Thoracic aorta (tissue), 2 donors: ENCODE measurements around the gene FTMT. TPM values are rescaled to one million over a fixed set of nuclear protein-coding genes. Genes with fewer than 3 reads are reported as not detected.

Experiments used
- ATAC-seq: fragments of 150-250 bp; one replicate; pipeline ENCODE4 v1.8.0; 2017; ENCODE audit warnings: low read depth; ENCODE audit not compliant: insufficient number of reproducible peaks, low FRiP score
- DNase-seq: peaks from one replicate; pipeline ENCODE4 v3.0.0-alpha.2; 2020; ENCODE audit warnings: low spot score
- H3K27ac ChIP-seq, 2 donors: fragments of 200-600 bp; sonication (generic); 1 replicate in 1 of 2; 2 replicates in 1 of 2; pipeline ENCODE4 v1.5.1; 2016; ENCODE audit warnings: mild to moderate bottlenecking in 2 of 2, moderate library complexity in 2 of 2
- H3K27me3 ChIP-seq: fragments of 200-600 bp; sonication (generic); replicated peaks from 2 replicates; pipeline ENCODE4 v1.6.0; 2016; ENCODE audit warnings: mild to moderate bottlenecking; ENCODE audit not compliant: insufficient read depth
- H3K36me3 ChIP-seq: fragments of 200-600 bp; sonication (generic); one replicate; pipeline ENCODE4 v1.5.1; 2016
- H3K4me1 ChIP-seq, 2 donors: fragments of 200-600 bp; sonication (generic); 1 replicate in 1 of 2; 2 replicates in 1 of 2; pipeline versions ENCODE4 v1.5.1 to v1.6.0; 2016; ENCODE audit warnings: low read depth in 2 of 2, mild to moderate bottlenecking in 1 of 2; ENCODE audit not compliant: control insufficient read depth in 1 of 2
- H3K4me3 ChIP-seq: fragments of 200-600 bp; sonication (generic); 2 replicates; pipeline ENCODE4 v1.5.1; 2016; ENCODE audit warnings: mild to moderate bottlenecking
- H3K9me3 ChIP-seq: fragments of 200-600 bp; sonication (generic); 2 replicates; pipeline ENCODE4 v1.5.1; 2016
- total RNA-seq, 2 donors: library from RNA; depleted of rRNA; stranded (reverse); fragments of >200 nt; gene quantifications; one replicate each; pipeline versions ENCODE4 v1.1.0 to v1.2.3, GENCODE V29; 2016
- TF ChIP-seq, protein P1 (sequence below): fragments of 200-600 bp; sonication (generic); IDR thresholded peaks from one replicate; pipeline ENCODE4 v1.5.1; 2019; ENCODE audit warnings: antibody characterized with exemption

The FTMT gene
- total RNA-seq, 2 donors from 2014 or later, result not detected

DNA sequence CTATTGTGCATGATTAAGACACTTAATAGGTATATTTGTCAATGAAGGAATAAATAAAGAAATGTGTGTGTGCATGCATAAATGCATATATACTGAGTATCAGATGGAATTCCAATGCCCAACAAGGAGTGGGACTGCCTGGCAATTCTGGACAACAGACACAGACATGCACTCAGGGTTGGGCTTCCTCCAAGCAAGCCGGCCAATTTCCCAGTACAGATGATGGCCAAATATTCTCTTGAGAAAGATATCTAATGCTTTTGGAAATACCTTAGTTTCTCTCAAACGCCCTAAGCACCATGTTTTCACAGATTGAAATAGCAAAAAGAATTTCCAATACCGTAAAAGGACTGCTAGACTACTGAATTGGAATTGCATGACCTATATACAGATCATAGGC, 11.1 kb downstream of the FTMT start:
- ATAC-seq (no peak), DNase-seq (no peak)
- H3K4me1 ChIP-seq, result no peaks in the 10 kb centered on the region
- no peaks in the 10 kb centered on the region for H3K27me3 ChIP-seq
- H3K36me3 ChIP-seq, result no peaks in the 10 kb centered on the region
- H3K4me3 ChIP-seq, result no peak overlapping the region
- H3K9me3 ChIP-seq, result no peaks in the 10 kb centered on the region
- TF ChIP-seq, protein P1, sequence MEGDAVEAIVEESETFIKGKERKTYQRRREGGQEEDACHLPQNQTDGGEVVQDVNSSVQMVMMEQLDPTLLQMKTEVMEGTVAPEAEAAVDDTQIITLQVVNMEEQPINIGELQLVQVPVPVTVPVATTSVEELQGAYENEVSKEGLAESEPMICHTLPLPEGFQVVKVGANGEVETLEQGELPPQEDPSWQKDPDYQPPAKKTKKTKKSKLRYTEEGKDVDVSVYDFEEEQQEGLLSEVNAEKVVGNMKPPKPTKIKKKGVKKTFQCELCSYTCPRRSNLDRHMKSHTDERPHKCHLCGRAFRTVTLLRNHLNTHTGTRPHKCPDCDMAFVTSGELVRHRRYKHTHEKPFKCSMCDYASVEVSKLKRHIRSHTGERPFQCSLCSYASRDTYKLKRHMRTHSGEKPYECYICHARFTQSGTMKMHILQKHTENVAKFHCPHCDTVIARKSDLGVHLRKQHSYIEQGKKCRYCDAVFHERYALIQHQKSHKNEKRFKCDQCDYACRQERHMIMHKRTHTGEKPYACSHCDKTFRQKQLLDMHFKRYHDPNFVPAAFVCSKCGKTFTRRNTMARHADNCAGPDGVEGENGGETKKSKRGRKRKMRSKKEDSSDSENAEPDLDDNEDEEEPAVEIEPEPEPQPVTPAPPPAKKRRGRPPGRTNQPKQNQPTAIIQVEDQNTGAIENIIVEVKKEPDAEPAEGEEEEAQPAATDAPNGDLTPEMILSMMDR, result no peak
- no peak overlapping the region for H3K27ac ChIP-seq

DNA sequence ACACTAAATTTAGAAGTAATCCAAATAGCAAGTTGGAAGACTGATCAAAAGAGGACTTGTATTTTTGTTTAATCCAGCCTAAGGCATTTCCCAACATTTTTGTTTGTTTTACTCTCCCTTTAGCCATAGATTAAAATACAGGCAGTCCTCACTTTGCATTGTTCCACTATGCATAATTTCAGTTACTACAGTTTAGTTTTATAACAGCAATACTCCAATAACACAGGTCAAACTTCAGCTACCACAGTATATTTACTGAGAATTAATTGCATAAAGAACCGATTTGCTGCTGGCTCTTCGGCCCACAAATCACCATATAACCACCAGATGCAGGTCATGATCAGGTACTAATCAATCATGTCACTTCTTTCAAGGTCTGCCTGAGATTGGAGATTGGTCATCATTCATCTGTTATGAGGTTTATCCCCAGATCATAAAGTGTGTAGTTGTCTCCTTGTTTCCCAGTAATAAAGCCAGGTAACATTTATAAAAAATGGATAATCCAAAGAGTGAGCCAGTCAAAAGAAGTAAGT, 12.1 kb downstream of the FTMT start:
- no peak overlapping the region for H3K27ac ChIP-seq
- TF ChIP-seq, protein P1, result no peak
- ATAC-seq, result no peak
- no peak overlapping the region for H3K4me3 ChIP-seq
- no peaks in the 10 kb centered on the region for H3K27me3 ChIP-seq
- H3K36me3 ChIP-seq, result no peaks in the 10 kb centered on the region
- DNase-seq, result no peak
- no peaks in the 10 kb centered on the region for H3K4me1 ChIP-seq
- no peaks in the 10 kb centered on the region for H3K9me3 ChIP-seq

DNA sequence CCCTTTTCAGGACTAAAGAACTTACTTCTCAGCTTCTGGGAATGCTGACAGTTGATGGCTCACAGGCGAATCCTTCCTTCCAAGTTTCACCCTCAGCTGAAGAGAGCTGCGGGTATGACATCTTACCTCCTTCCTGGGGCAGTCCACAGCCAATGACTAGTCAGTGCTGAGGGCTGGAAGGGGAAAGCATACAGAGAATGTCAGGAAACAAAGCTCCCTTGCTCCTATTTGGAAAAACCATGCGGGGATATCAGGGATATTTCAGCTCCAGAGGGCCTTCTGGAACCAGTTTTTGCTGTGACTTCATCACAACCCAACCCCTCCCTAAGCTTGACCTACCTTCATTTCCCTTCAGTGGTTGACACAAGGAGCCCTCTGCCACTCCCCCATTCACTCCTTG, 15.7 kb downstream of the FTMT start:
- Histone ChIP-seq H3K27ac (no peak overlapping the region), H3K4me3 (no peak overlapping the region), H3K4me1 (no peaks in the 10 kb centered on the region), H3K9me3 (no peaks in the 10 kb centered on the region), H3K27me3 (no peaks in the 10 kb centered on the region), H3K36me3 (no peaks in the 10 kb centered on the region)
- DNase-seq, result no peak
- ATAC-seq, result no peak
- TF ChIP-seq, protein P1, result no peak

DNA sequence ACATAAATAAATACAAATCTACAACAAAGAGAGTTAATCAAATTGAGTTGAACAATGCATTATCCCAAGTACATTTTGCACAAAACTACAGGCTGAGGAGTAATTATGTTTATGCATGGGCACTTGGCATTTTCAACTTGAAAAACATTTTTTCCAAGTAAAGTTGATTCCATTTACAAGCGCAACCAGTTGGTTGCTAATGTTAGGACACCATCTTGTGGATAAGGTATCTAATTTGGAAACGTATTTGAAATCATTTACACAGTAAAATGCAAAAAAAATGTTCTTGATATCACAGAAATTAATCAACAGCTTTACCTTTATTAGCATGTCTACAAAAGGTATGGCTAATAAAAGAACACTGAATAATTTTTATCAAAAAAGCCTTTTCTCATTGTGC, 18.8 kb downstream of the FTMT start:
- no peaks in the 10 kb centered on the region for H3K36me3 ChIP-seq
- TF ChIP-seq, protein P1, result no peak
- H3K27me3 ChIP-seq, result no peaks in the 10 kb centered on the region
- ATAC-seq (no peak), DNase-seq (no peak)
- no peaks in the 10 kb centered on the region for H3K9me3 ChIP-seq
- no peaks in the 10 kb centered on the region for H3K4me1 ChIP-seq
- H3K4me3 ChIP-seq, result no peak overlapping the region
- H3K27ac ChIP-seq, result no peak overlapping the region

DNA sequence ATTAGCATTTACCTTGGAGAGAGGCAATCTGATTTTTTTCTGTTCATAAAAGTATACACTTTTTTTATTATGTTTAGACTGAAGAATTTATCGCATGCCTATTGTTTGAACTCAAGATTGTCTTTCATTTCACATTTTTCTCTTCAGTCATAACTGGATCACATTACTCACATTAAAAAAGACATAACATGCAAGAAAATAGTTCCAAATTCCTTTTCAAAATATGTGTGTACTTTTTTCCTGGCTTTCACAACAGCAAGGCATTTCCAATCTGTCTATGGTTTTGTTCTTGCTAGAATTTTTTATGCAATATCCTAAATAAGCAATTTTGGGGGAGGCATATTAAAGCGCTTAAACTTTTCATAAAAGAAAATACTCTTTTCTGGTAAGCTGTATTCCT, 21.2 kb downstream of the FTMT start:
- no peaks in the 10 kb centered on the region for H3K9me3 ChIP-seq
- H3K4me1 ChIP-seq, result no peaks in the 10 kb centered on the region
- no peaks in the 10 kb centered on the region for H3K27me3 ChIP-seq
- ATAC-seq (no peak), DNase-seq (no peak)
- TF ChIP-seq, protein P1, result no peak
- H3K4me3 ChIP-seq, result no peak overlapping the region
- no peak overlapping the region for H3K27ac ChIP-seq
- H3K36me3 ChIP-seq, result no peaks in the 10 kb centered on the region
